Measurements from ENCODE around the gene WNT7B. TPM values are rescaled to one million over a fixed set of nuclear protein-coding genes. Genes with fewer than 3 reads are reported as not detected.

The WNT7B gene
- total RNA-seq, 4 donors from 2014 or later: not detected

DNA sequence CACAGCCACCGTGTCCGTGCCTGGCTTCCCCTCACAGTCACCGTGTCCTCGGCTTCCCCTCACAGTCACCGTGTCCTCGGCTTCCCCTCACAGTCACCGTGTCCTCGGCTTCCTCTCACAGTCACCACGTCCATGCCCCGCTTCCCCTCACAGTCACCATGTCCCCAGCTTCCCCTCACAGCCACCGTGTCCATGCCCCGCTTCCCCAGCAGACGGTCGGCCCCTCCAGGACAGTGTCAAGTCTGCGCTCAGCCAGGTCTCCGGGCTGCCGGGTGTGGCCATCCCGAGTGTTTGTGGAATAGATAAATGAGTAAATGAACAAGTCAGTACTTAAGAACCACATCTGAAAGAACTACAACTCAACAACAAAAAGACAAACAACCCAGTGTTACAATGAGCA lies 23.8 kb downstream of the WNT7B start:
- no peak for TF ChIP-seq POLR2AphosphoS5 (IDR thresholded peaks at IDR 0.05)
- no peak for TF ChIP-seq EP300 (IDR thresholded peaks at IDR 0.05; ENCODE audit: low read depth)
- TF ChIP-seq, protein P1, sequence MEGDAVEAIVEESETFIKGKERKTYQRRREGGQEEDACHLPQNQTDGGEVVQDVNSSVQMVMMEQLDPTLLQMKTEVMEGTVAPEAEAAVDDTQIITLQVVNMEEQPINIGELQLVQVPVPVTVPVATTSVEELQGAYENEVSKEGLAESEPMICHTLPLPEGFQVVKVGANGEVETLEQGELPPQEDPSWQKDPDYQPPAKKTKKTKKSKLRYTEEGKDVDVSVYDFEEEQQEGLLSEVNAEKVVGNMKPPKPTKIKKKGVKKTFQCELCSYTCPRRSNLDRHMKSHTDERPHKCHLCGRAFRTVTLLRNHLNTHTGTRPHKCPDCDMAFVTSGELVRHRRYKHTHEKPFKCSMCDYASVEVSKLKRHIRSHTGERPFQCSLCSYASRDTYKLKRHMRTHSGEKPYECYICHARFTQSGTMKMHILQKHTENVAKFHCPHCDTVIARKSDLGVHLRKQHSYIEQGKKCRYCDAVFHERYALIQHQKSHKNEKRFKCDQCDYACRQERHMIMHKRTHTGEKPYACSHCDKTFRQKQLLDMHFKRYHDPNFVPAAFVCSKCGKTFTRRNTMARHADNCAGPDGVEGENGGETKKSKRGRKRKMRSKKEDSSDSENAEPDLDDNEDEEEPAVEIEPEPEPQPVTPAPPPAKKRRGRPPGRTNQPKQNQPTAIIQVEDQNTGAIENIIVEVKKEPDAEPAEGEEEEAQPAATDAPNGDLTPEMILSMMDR (IDR thresholded peaks at IDR 0.05): no peak
- TF ChIP-seq POLR2A (IDR thresholded peaks at IDR 0.05): no peak

DNA sequence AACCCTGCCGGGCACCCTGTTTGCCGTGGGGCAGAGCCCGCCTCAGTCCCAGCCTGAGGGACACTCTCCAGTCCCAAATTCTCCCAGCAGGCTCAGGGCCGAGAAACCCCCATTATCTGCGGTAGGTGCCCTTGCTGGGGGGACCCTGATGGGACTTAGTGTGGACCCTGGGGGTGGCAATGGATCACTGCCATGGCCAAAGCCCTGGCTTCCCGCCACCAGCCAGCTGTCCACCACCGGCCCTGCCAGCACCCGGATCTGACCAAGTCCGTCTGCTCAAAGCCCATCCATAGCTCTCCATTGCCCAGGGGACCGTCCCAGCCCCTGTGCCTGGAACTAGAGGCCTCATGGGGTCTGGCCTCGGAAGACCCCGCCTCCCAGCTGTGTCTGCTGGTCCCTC lies 24.4 kb downstream of the WNT7B start:
- DNase-seq: no peak
- H3K27me3 ChIP-seq: peaks cover 32% of the 10 kb centered on the region
- H3K9me3 ChIP-seq: no peaks in the 10 kb centered on the region
- intact Hi-C loops (cut with DNase I; ENCODE audit: low total_unique reads): no loop called here
- H3K4me1 ChIP-seq: no peaks in the 10 kb centered on the region
- no peaks in the 10 kb centered on the region for H3K36me3 ChIP-seq
- WGBS, 2 donors (ENCODE audit: low coverage in 1 of 2): 77% methylated on average over 12 of the region's 12 CpGs; no CpG with 5 or more reads in 1 of the 2 donors
- no peak overlapping the region for H3K27ac ChIP-seq
- TF ChIP-seq POLR2A (IDR thresholded peaks at IDR 0.05) (no peak), EP300 (IDR thresholded peaks at IDR 0.05; ENCODE audit: low read depth) (no peak), POLR2AphosphoS5 (IDR thresholded peaks at IDR 0.05) (no peak)
- TF ChIP-seq, protein P1 (IDR thresholded peaks at IDR 0.05): no peak
- in situ Hi-C loops (cut with MboI; ENCODE audit: low pct_ligation_motif_present in 1 of 4, low pct_unique_long_range_greater_than_20kb in 1 of 4, low sequenced_read_pairs in 3 of 4): no loop called here
- no peak overlapping the region for H3K4me3 ChIP-seq

More for the DNA sequence above, 23.8 kb downstream of the WNT7B start:
- Histone ChIP-seq H3K27me3 (peaks cover 32% of the 10 kb centered on the region), H3K36me3 (no peaks in the 10 kb centered on the region), H3K4me1 (no peaks in the 10 kb centered on the region), H3K4me3 (no peak overlapping the region), H3K9me3 (no peaks in the 10 kb centered on the region), H3K27ac (no peak overlapping the region)
- in situ Hi-C loops (cut with MboI; ENCODE audit: low pct_ligation_motif_present in 1 of 4, low pct_unique_long_range_greater_than_20kb in 1 of 4, low sequenced_read_pairs in 3 of 4) (no loop called here), intact Hi-C loops (cut with DNase I; ENCODE audit: low total_unique reads) (no loop called here)
- WGBS, 2 donors (ENCODE audit: low coverage in 1 of 2): 69 to 73% methylated on average over 6 to 17 of the region's 18 CpGs
- DNase-seq: no peak

DNA sequence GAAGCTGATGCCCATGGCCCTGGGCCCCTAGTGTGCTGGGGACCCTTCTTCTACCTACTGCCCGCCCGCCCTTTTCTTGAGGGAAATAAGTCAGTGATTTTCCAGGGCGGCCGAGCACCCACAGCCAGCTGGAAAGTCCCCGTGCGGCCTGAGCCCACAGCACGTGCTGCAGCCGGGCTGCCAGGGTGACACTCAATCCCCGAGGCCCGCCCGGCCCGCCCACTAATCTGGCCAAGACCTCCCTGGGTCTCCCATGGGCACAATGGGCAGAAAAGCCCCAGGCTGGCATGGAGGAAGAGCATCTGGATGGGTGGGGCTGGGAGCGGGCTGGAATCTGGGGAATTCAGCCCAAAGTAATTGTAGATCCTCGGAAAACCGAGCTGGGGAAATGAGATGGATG lies 24.8 kb downstream of the WNT7B start:
- TF ChIP-seq, protein P1 (IDR thresholded peaks at IDR 0.05): no peak
- no peak for TF ChIP-seq EP300 (IDR thresholded peaks at IDR 0.05; ENCODE audit: low read depth)
- TF ChIP-seq POLR2AphosphoS5 (IDR thresholded peaks at IDR 0.05): no peak
- no peak for TF ChIP-seq POLR2A (IDR thresholded peaks at IDR 0.05)
- in situ Hi-C loops (cut with MboI; ENCODE audit: low pct_ligation_motif_present in 1 of 4, low pct_unique_long_range_greater_than_20kb in 1 of 4, low sequenced_read_pairs in 3 of 4): no loop called here
- H3K27me3 ChIP-seq: peaks cover 32% of the 10 kb centered on the region
- no peak overlapping the region for H3K4me3 ChIP-seq
- intact Hi-C loops (cut with DNase I; ENCODE audit: low total_unique reads): no loop called here
- H3K27ac ChIP-seq: no peak overlapping the region
- WGBS, 2 donors (ENCODE audit: low coverage in 1 of 2): 75% methylated on average over 15 of the region's 15 CpGs; no CpG with 5 or more reads in 1 of the 2 donors
- no peaks in the 10 kb centered on the region for H3K9me3 ChIP-seq
- no peaks in the 10 kb centered on the region for H3K36me3 ChIP-seq
- H3K4me1 ChIP-seq: no peaks in the 10 kb centered on the region
- no peak for DNase-seq

DNA sequence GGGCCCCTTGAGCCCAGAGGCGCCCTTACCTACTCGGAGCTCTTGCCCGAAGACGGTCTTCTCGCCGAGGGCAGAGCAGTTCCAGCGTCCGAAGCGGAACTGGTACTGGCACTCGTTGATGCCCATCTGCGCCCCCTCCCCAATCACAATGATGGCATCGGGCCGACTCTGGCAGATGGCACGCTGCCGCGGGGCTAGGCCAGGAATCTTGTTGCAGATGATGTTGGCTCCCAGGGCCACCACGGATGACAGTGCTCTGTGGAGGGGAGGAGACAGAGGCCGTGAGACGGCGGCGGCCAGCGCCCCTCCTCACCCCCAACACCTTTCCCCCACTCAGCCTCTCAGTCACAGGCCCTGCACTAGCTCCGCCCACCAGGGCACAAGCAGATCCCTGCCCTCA lies 27.1 kb downstream of the WNT7B start:
- DNase-seq: no peak
- intact Hi-C loops (cut with DNase I; ENCODE audit: low total_unique reads) (no loop called here), in situ Hi-C loops (cut with MboI; ENCODE audit: low pct_ligation_motif_present in 1 of 4, low pct_unique_long_range_greater_than_20kb in 1 of 4, low sequenced_read_pairs in 3 of 4) (no loop called here)
- Histone ChIP-seq H3K4me1 (no peaks in the 10 kb centered on the region), H3K36me3 (no peaks in the 10 kb centered on the region), H3K9me3 (no peaks in the 10 kb centered on the region), H3K27ac (no peak overlapping the region), H3K27me3 (peaks cover 19% of the 10 kb centered on the region), H3K4me3 (no peak overlapping the region)
- WGBS, 2 donors (ENCODE audit: low coverage in 1 of 2): 91% methylated on average over 22 of the region's 23 CpGs; no CpG with 5 or more reads in 1 of the 2 donors
- TF ChIP-seq POLR2AphosphoS5 (IDR thresholded peaks at IDR 0.05): no peak
- TF ChIP-seq, protein P1 (IDR thresholded peaks at IDR 0.05): no peak

Measured in transverse colon (tissue), 4 donors.